Effector memory CD8-positive, alpha-beta T cell (primary cell): ENCODE measurements around the gene STAT1.

Experiments used
- ATAC-seq: fragments of 150-1000 bp; cut with Tn5 transposase; replicated peaks from 2 replicates; pipeline ENCODE4 v1.10.0; 2021; ENCODE audit warnings: mild to moderate bottlenecking, moderate library complexity
- DNase-seq, 3 experiments: peaks; one replicate each; pipeline ENCODE4 v3.0.0; 2021
- H3K27ac Mint-ChIP-seq, 2 donors: one replicate each; pipeline ENCODE4 v1.8.0; 2022; ENCODE audit warnings: mild to moderate bottlenecking in 2 of 2, mixed read lengths in 2 of 2, moderate library complexity in 2 of 2
- H3K27me3 Mint-ChIP-seq, 2 donors: one replicate each; pipeline ENCODE4 v1.8.0; 2022; ENCODE audit warnings: mixed read lengths in 2 of 2
- H3K36me3 Mint-ChIP-seq: one replicate; pipeline ENCODE4 v1.8.0; 2022; ENCODE audit warnings: mild to moderate bottlenecking, moderate library complexity, mixed read lengths; ENCODE audit not compliant: insufficient read depth
- H3K4me1 Mint-ChIP-seq, 2 donors: one replicate each; pipeline ENCODE4 v1.8.0; 2022; ENCODE audit warnings: low read depth in 2 of 2, mixed read lengths in 2 of 2
- H3K4me3 Mint-ChIP-seq, 2 donors: one replicate each; pipeline ENCODE4 v1.8.0; 2022; ENCODE audit warnings: mild to moderate bottlenecking in 2 of 2, mixed read lengths in 2 of 2, moderate library complexity in 2 of 2
- H3K9me3 Mint-ChIP-seq, 2 donors: one replicate each; pipeline ENCODE4 v1.8.0; 2022; ENCODE audit warnings: mixed read lengths in 2 of 2
- total RNA-seq, 9 experiments: gene quantifications; one replicate each; lab custom pipeline; 2026; lab: John Stamatoyannopoulos, UW

Gene STAT1
- 177 to 1,059 (median 499) reads per million in 9 experiments for total RNA-seq

GRCh38 chr2:191013932-191014652, at the start of gene STAT1:
Gene STAT1, minus strand, starts transcription at chr2:191014171. Its CDS starts 4,168 bp downstream, at chr2:191010003.
- Mint-ChIP-seq H3K4me3 (no peak within 1 kb of the TSS), H3K4me1 (peaks cover 17 to 18% of the 10 kb centered on the region in 2 donors), H3K36me3 (peaks cover 20% of the 10 kb centered on the region), H3K27ac (no peak within 1 kb of the TSS), H3K9me3 (no peaks in the 10 kb centered on the region), H3K27me3 (no peaks in the 10 kb centered on the region)
- ATAC-seq (peak; percentile 88), DNase-seq (peak; percentile 95 to 98 (median 98))

GRCh38 chr2:191063584-191063983, 49.6 kb upstream of the STAT1 start:
- H3K4me1 Mint-ChIP-seq, result peaks cover 44 to 69% of the 10 kb centered on the region in 2 donors
- peaks cover 48% of the 10 kb centered on the region for H3K36me3 Mint-ChIP-seq
- H3K27ac Mint-ChIP-seq, result peak overlapping the region; percentile 90 to 96
- H3K4me3 Mint-ChIP-seq, result peak overlapping the region; percentile 36 to 84
- no peak for ATAC-seq
- no peaks in the 10 kb centered on the region for H3K9me3 Mint-ChIP-seq
- DNase-seq, result no peak
- no peaks in the 10 kb centered on the region for H3K27me3 Mint-ChIP-seq

GRCh38 chr2:191061381-191061980, 47.5 kb upstream of the STAT1 start:
- H3K36me3 Mint-ChIP-seq, result peaks cover 54% of the 10 kb centered on the region
- H3K27ac Mint-ChIP-seq, result peak overlapping the region; percentile 59 to 90
- DNase-seq (peak in 1 of 3 experiments; percentile 26), ATAC-seq (peak; percentile 81)
- H3K27me3 Mint-ChIP-seq, result no peaks in the 10 kb centered on the region
- H3K9me3 Mint-ChIP-seq, result no peaks in the 10 kb centered on the region
- peak overlapping the region; percentile 33 to 62 for H3K4me3 Mint-ChIP-seq
- peaks cover 37 to 63% of the 10 kb centered on the region in 2 donors for H3K4me1 Mint-ChIP-seq

GRCh38 chr2:191059308-191059707, 45.3 kb upstream of the STAT1 start:
- H3K9me3 Mint-ChIP-seq, result no peaks in the 10 kb centered on the region
- peaks cover 56% of the 10 kb centered on the region for H3K36me3 Mint-ChIP-seq
- peak overlapping the region; percentile 59 to 90 for H3K27ac Mint-ChIP-seq
- no peaks in the 10 kb centered on the region for H3K27me3 Mint-ChIP-seq
- peaks cover 34 to 67% of the 10 kb centered on the region in 2 donors for H3K4me1 Mint-ChIP-seq
- no peak overlapping the region for H3K4me3 Mint-ChIP-seq
- ATAC-seq (no peak), DNase-seq (no peak)

- no peaks in the 10 kb centered on the region for H3K27me3 Mint-ChIP-seq
- peaks cover 40% of the 10 kb centered on the region for H3K36me3 Mint-ChIP-seq
- peak overlapping the region; percentile 47 to 71 for H3K27ac Mint-ChIP-seq
- peaks cover 26 to 39% of the 10 kb centered on the region in 2 donors for H3K4me1 Mint-ChIP-seq
- no peak for DNase-seq
- peak; percentile 81 for ATAC-seq
- H3K4me3 Mint-ChIP-seq, result peak overlapping the region in 1 of 2 donors; percentile 42
- H3K9me3 Mint-ChIP-seq, result no peaks in the 10 kb centered on the region
Observed at GRCh38 chr2:191056228-191056627, 42.3 kb upstream of the STAT1 start.

GRCh38 chr2:191053256-191053655, 39.3 kb upstream of the STAT1 start:
- Mint-ChIP-seq H3K4me1 (peaks cover 21 to 24% of the 10 kb centered on the region in 2 donors), H3K27me3 (no peaks in the 10 kb centered on the region), H3K9me3 (no peaks in the 10 kb centered on the region), H3K27ac (peak overlapping the region in 1 of 2 donors; percentile 60), H3K36me3 (peaks cover 47% of the 10 kb centered on the region), H3K4me3 (no peak overlapping the region)
- DNase-seq (no peak), ATAC-seq (no peak)

GRCh38 chr2:191051825-191052778, 38.1 kb upstream of the STAT1 start:
- no peak overlapping the region for H3K27ac Mint-ChIP-seq
- DNase-seq, result peak; percentile 34 to 43 (median 35)
- H3K4me1 Mint-ChIP-seq, result peaks cover 22 to 24% of the 10 kb centered on the region in 2 donors
- no peak overlapping the region for H3K4me3 Mint-ChIP-seq
- H3K27me3 Mint-ChIP-seq, result no peaks in the 10 kb centered on the region
- peak; percentile 54 for ATAC-seq
- no peaks in the 10 kb centered on the region for H3K9me3 Mint-ChIP-seq
- H3K36me3 Mint-ChIP-seq, result peaks cover 39% of the 10 kb centered on the region

GRCh38 chr2:191051177-191051576, 37.2 kb upstream of the STAT1 start:
- Mint-ChIP-seq H3K36me3 (peaks cover 41% of the 10 kb centered on the region), H3K27ac (no peak overlapping the region), H3K4me3 (no peak overlapping the region), H3K9me3 (no peaks in the 10 kb centered on the region), H3K4me1 (peaks cover 16 to 21% of the 10 kb centered on the region in 2 donors), H3K27me3 (no peaks in the 10 kb centered on the region)
- no peak for DNase-seq
- no peak for ATAC-seq

GRCh38 chr2:191050640-191050987, 36.6 kb upstream of the STAT1 start:
- ATAC-seq, result no peak
- H3K4me3 Mint-ChIP-seq, result no peak overlapping the region

GRCh38 chr2:191049728-191050639, 36.0 kb upstream of the STAT1 start:
- Mint-ChIP-seq H3K27ac (peak overlapping the region; percentile 60 to 81), H3K4me3 (peak overlapping the region; percentile 12 to 31), H3K36me3 (peaks cover 35% of the 10 kb centered on the region), H3K4me1 (peaks cover 11 to 18% of the 10 kb centered on the region in 2 donors), H3K27me3 (no peaks in the 10 kb centered on the region), H3K9me3 (no peaks in the 10 kb centered on the region)
- peak; percentile 75 for ATAC-seq
- DNase-seq, result no peak

More at GRCh38 chr2:191050640-191050987, 36.6 kb upstream of the STAT1 start:
- Mint-ChIP-seq H3K4me1 (peaks cover 12 to 18% of the 10 kb centered on the region in 2 donors), H3K27me3 (no peaks in the 10 kb centered on the region), H3K9me3 (no peaks in the 10 kb centered on the region), H3K27ac (no peak overlapping the region), H3K36me3 (peaks cover 38% of the 10 kb centered on the region)
- no peak for DNase-seq

- no peak for DNase-seq
- Mint-ChIP-seq H3K27ac (peak overlapping the region in 1 of 2 donors; percentile 74), H3K4me1 (peaks cover 11 to 15% of the 10 kb centered on the region in 2 donors), H3K9me3 (no peaks in the 10 kb centered on the region), H3K36me3 (peaks cover 19% of the 10 kb centered on the region), H3K4me3 (no peak overlapping the region), H3K27me3 (no peaks in the 10 kb centered on the region)
- no peak for ATAC-seq
Observed at GRCh38 chr2:191048073-191048472, 34.1 kb upstream of the STAT1 start.

DNA sequence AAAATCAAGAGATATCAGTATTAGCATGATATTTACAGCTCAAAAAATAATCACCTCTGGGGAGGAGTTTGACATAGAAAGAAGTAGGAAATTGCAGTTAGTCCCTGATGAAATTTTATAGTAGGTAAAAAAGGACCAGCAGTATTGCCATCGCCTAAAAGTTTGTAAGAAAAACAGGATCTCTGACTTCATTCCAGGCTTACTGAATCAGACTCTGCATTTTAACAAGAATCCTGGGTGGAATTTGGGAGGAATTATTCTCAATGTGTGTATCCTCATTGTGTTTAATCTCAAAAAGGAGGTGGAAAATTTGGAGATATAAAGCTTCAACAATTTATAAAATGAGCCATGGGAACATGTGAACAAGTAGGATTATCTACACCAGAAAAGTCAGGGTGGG, 31.2 kb upstream of the STAT1 start:
- DNase-seq (no peak), ATAC-seq (no peak)
- peaks cover 29% of the 10 kb centered on the region for H3K36me3 Mint-ChIP-seq
- peaks cover 15 to 16% of the 10 kb centered on the region in 2 donors for H3K4me1 Mint-ChIP-seq
- H3K4me3 Mint-ChIP-seq, result no peak overlapping the region
- no peaks in the 10 kb centered on the region for H3K27me3 Mint-ChIP-seq
- H3K27ac Mint-ChIP-seq, result peak overlapping the region; percentile 20 to 32
- no peaks in the 10 kb centered on the region for H3K9me3 Mint-ChIP-seq
